NOMO-1 treated with DMSO at 0.1 percent for 48 hours (cell line): Measurements from ENCODE around the gene OPHN1.

Source experiments
- DNase-seq: peaks from one replicate; lab custom pipeline; 2025; ENCODE audit not compliant: unreplicated experiment; lab: John Stamatoyannopoulos, UW

The OPHN1 gene

GRCh38 chrX:68254738-68255645 is 178.3 kb downstream of the OPHN1 start:
- DNase-seq = no peak

GRCh38 chrX:68252664-68253063 is 180.6 kb downstream of the OPHN1 start:
- no peak for DNase-seq

GRCh38 chrX:68249903-68250302 is 183.4 kb downstream of the OPHN1 start:
- no peak for DNase-seq

GRCh38 chrX:68249401-68249831 is 183.9 kb downstream of the OPHN1 start:
- DNase-seq = no peak

GRCh38 chrX:68238568-68238967 is 194.7 kb downstream of the OPHN1 start:
- no peak for DNase-seq

GRCh38 chrX:68234171-68234910 is 199.0 kb downstream of the OPHN1 start:
- DNase-seq = no peak

GRCh38 chrX:68232206-68232605 is 201.1 kb downstream of the OPHN1 start:
- no peak for DNase-seq

- DNase-seq = no peak
Observed at GRCh38 chrX:68209008-68209407, 224.3 kb downstream of the OPHN1 start.

GRCh38 chrX:68204521-68205038 is 228.7 kb downstream of the OPHN1 start:
- peak; percentile 1 for DNase-seq

GRCh38 chrX:68203646-68204045 is 229.6 kb downstream of the OPHN1 start:
- peak; percentile 56 for DNase-seq

- DNase-seq = no peak
Observed at GRCh38 chrX:68203211-68203610, 230.1 kb downstream of the OPHN1 start.

- no peak for DNase-seq
Observed at GRCh38 chrX:68199062-68199848, 234.0 kb downstream of the OPHN1 start.

GRCh38 chrX:68196939-68197791 is 236.1 kb downstream of the OPHN1 start:
- peak; percentile 27 for DNase-seq

- no peak for DNase-seq
Observed at GRCh38 chrX:68195561-68195960, 237.7 kb downstream of the OPHN1 start.

- no peak for DNase-seq
Observed at GRCh38 chrX:68193786-68194185, 239.5 kb downstream of the OPHN1 start.

GRCh38 chrX:68193234-68193633 is 240.1 kb downstream of the OPHN1 start:
- no peak for DNase-seq

GRCh38 chrX:68190799-68191198 is 242.5 kb downstream of the OPHN1 start:
- no peak for DNase-seq

GRCh38 chrX:68186552-68187262 is 246.6 kb downstream of the OPHN1 start:
- DNase-seq = peak; percentile 67

- no peak for DNase-seq
Observed at GRCh38 chrX:68185161-68185560, 248.1 kb downstream of the OPHN1 start.
